Kidney epithelial cell (primary cell): ENCODE data around the gene B3GNT8. TPM values are rescaled to one million over a fixed set of nuclear protein-coding genes. Genes with fewer than 3 reads are reported as not detected.
A peak's percentile ranks its signal among the peaks of the same experiment; 100 is the strongest.

Experiments used
- DNase-seq: peaks from one replicate; pipeline ENCODE4 v3.0.0-alpha.2; 2010; ENCODE audit warnings: low read depth
- H3K27me3 ChIP-seq: 2 replicates; pipeline ENCODE4 v1.6.0; 2011; ENCODE audit warnings: low read length; ENCODE audit not compliant: control insufficient read depth, insufficient read depth
- H3K36me3 ChIP-seq: 2 replicates; pipeline ENCODE4 v1.5.1; 2011; ENCODE audit warnings: low read length; ENCODE audit not compliant: control insufficient read depth, insufficient read depth
- H3K4me3 ChIP-seq: 2 replicates; pipeline ENCODE4 v1.5.1; 2011; ENCODE audit warnings: low read depth, mild to moderate bottlenecking, control low read depth, low read length
- total RNA-seq: library from RNA; depleted of rRNA; stranded (reverse); fragments of >200 nt; gene quantifications from 2 replicates; pipeline ENCODE4 v1.2.3, GENCODE V29; 2015
- TF ChIP-seq, protein P1 (sequence below): IDR thresholded peaks from 2 replicates; pipeline ENCODE4 v1.5.1; 2011; ENCODE audit warnings: mild to moderate bottlenecking, moderate library complexity, low read length, control low read depth, inconsistent platforms; ENCODE audit not compliant: insufficient read depth, poor library complexity, severe bottlenecking

Gene B3GNT8
- total RNA-seq, 1 donor from 2014 or later = 1.2 TPM

DNA sequence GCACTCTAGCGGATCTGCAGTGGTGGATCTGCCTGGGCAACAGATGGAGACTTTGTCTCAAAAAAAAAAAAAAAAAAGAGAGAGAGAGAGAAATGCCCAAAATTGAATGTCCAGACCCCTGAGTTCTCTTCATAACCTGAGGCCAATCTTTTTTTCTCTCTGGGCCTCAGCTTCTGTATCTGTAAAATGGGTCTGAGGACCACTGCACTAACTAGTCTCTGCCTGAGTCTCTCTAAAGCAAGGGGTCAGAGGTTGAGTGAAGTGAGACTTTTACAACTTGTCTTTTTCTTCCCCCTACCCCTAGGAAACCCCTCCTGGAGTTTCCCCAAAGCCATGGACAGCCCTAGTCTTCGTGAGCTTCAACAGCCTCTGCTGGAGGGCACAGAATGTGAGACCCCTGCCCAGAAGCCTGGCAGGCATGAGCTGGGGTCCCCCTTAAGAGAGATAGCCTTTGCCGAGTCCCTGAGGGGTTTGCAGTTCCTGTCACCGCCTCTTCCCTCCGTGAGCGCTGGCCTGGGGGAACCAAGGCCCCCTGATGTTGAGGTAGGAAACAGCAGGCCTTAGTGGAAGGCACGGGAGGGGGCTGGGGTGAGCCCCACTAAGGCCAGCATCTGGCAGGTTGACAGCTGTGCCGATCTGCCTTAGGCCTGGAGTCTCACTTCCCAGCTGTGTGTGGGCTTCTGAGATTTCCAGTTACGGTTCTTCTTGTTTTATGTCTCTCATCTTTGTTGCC is 49.0 kb downstream of the B3GNT8 start:
- Histone ChIP-seq H3K4me3 (no peak overlapping the region), H3K36me3 (no peaks in the 10 kb centered on the region), H3K27me3 (no peaks in the 10 kb centered on the region)
- DNase-seq = no peak
- TF ChIP-seq, protein P1, sequence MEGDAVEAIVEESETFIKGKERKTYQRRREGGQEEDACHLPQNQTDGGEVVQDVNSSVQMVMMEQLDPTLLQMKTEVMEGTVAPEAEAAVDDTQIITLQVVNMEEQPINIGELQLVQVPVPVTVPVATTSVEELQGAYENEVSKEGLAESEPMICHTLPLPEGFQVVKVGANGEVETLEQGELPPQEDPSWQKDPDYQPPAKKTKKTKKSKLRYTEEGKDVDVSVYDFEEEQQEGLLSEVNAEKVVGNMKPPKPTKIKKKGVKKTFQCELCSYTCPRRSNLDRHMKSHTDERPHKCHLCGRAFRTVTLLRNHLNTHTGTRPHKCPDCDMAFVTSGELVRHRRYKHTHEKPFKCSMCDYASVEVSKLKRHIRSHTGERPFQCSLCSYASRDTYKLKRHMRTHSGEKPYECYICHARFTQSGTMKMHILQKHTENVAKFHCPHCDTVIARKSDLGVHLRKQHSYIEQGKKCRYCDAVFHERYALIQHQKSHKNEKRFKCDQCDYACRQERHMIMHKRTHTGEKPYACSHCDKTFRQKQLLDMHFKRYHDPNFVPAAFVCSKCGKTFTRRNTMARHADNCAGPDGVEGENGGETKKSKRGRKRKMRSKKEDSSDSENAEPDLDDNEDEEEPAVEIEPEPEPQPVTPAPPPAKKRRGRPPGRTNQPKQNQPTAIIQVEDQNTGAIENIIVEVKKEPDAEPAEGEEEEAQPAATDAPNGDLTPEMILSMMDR = peak; percentile 36

DNA sequence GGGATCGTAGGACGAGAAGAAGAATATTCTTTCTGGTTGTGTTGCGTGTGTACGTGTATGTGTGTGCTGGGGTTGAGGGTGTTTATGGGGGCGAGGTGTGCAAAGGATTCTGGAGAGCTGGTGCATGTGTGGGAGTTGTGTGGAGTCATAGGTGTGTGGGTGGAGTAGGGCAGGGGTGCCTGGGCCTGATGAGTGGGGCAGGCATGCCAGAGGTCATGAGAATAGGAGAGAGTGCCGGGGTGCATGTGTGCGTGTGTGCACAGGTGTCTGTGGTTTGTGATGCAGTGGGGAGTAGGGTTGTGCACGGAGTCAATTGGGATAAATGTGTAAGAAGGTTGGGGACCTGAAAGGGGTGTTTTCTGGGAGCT is 50.2 kb downstream of the B3GNT8 start:
- no peaks in the 10 kb centered on the region for H3K36me3 ChIP-seq
- peak overlapping the region; percentile 64 for H3K4me3 ChIP-seq
- H3K27me3 ChIP-seq = no peaks in the 10 kb centered on the region
- TF ChIP-seq, protein P1 = no peak
- DNase-seq = no peak

DNA sequence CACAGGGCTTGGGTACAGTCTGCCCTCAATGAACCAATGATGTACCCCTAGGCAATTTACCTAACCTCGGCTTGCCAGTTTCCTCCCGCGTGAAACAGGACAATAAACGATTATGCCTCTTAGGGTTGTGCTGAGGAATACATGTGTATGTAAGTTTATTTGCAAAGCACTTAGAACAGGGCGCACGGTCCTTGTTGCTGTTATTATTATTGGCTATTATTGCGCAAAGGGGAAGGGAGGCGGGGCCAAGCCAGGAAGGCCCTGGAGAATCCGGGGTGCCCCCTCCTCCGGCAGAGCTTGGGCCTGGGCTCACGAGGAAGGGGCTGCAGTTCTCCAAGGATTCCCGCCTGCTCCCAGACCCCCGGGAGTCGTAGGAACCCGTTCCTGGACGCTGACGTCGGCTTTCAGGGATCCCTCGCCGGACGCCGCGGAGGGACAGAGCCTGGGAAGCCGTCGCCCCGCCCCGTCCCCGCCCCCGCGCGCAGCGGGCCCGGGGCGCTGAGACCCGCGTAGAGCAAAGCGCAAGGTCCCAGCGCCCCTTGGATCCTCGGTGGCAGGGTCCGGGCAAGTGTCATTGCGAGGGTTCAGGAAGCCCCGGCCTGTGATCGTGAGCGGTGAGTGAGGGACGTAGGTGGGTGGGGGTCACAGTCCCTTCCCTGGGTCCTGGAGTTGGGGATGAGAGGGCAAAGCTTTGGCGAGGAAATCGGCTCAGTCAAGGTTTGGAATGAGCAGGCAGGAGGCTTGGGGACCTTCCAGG is 50.8 kb downstream of the B3GNT8 start, which contains the start of gene TMEM91:
TMEM91 (plus strand) TSS at position 293 of the 757 bp plus-strand sequence. CDS start 1,777 bp downstream, outside the sequence.
- H3K27me3 ChIP-seq = no peaks in the 10 kb centered on the region
- TF ChIP-seq, protein P1 = no peak
- H3K36me3 ChIP-seq = no peaks in the 10 kb centered on the region
- DNase-seq = no peak
- H3K4me3 ChIP-seq = peak within 1 kb of the TSS; percentile 64

Other genes with a start within 250 kb of the B3GNT8 start
- 3.1 and 4.9 TPM in 2 replicates for gene CYP2S1, start 234.2 kb downstream of the B3GNT8 start, total RNA-seq
- 128 and 138 TPM in 2 replicates for gene AXL, start 208.2 kb downstream of the B3GNT8 start, total RNA-seq
- gene HNRNPUL1, start 163.0 kb downstream of the B3GNT8 start, total RNA-seq = 132 and 142 TPM in 2 replicates
- gene CCDC97, start 117.2 kb downstream of the B3GNT8 start, total RNA-seq = 14.8 and 17.3 TPM in 2 replicates
- gene TGFB1, start 73.5 kb downstream of the B3GNT8 start, total RNA-seq = 25.7 and 35.2 TPM in 2 replicates
- gene B9D2, start 63.2 kb downstream of the B3GNT8 start, total RNA-seq = 4.5 and 5.7 TPM in 2 replicates
- gene TMEM91, start 50.8 kb downstream of the B3GNT8 start, total RNA-seq = 1.6 and 4.6 TPM in 2 replicates
- gene EXOSC5, start 30.0 kb downstream of the B3GNT8 start, total RNA-seq = 27.0 and 31.6 TPM in 2 replicates
- 49.5 and 51.5 TPM in 2 replicates for gene BCKDHA, start 29.6 kb downstream of the B3GNT8 start, total RNA-seq
- 62.0 and 63.7 TPM in 2 replicates for gene DMAC2, start 12.5 kb upstream of the B3GNT8 start, total RNA-seq
- not detected in 2 replicates for gene ERICH4, start 15.8 kb upstream of the B3GNT8 start, total RNA-seq
- not detected in 2 replicates for gene CEACAM21, start 148.8 kb upstream of the B3GNT8 start, total RNA-seq
- gene CEACAM4, start 199.7 kb upstream of the B3GNT8 start, total RNA-seq = not detected in 2 replicates